Stimulated activated CD4-positive, alpha-beta T cell treated with anti-CD3 and anti-CD28 coated beads, Interleukin-15, amount 100 ng/mL, for 24 hours (primary cell): ENCODE data around the gene SEC24D.
"Not testable (repeated sequence)": the region's sequence is repeated elsewhere in the genome, so short reads cannot be mapped to it uniquely, and the experiment has no call there.

ENCODE experiments used
- DNase-seq: peaks from one replicate; pipeline ENCODE4 v3.0.0-alpha.2; 2020

The SEC24D gene

GRCh38 chr4:118835571-118836300 is at the start of gene SEC24D:
SEC24D (minus strand) TSS chr4:118836126; CDS start chr4:118833696, 2,430 bp downstream.
- peak; percentile 90 for DNase-seq

- no peak for DNase-seq
Observed at GRCh38 chr4:118884716-118885115, 48.8 kb upstream of the SEC24D start.

DNA sequence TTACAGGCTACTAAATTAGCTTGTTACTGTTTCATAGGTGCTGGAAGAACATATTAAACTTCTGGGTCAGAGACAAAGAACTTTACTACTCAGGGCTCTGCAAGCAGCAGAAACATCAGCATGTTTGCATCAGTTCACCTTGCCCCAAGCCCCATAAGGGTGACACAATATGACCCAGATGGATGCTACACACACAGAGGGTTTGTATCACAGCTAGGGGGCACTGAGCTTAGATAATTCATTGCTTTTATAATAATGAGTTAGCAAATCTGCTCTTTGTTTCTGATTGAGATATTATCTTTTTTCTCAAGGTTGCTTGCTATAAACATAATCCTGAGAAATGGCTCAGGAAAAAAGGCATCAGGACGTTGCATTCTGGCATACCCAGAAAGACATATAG is 47.9 kb upstream of the SEC24D start:
- no peak for DNase-seq

DNA sequence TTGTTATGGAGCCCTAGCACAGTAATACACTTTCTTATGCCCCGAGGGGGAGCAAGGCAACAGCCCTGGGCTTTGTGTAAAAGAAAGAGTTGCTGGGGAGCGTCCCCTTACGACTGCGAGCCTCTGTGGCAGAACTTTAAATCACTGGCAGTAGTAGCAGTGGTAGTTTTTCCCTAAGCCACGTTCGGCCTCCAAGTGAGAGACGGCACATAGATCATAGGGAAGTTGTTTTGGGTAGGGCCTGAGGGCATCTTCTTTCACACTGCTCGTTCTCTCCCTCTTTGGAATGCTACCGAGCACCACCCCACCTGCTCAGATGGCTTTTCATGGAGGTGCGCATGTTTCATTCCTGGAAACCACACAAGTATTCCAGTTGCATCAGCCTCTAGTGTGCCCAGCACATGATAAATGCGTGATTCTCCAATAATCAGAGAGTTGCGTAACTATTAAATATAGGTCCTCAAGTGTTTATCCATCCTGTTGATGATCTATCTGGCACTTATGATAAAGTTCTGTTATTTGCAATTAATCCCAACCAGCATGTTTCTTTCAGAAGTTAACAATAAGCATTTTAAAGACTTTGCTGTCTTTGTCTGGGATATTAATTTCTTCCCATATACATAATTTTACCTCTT is 45.7 kb upstream of the SEC24D start:
- DNase-seq, result no peak

- DNase-seq, result no peak
Observed at GRCh38 chr4:118879409-118879808, 43.5 kb upstream of the SEC24D start.

DNA sequence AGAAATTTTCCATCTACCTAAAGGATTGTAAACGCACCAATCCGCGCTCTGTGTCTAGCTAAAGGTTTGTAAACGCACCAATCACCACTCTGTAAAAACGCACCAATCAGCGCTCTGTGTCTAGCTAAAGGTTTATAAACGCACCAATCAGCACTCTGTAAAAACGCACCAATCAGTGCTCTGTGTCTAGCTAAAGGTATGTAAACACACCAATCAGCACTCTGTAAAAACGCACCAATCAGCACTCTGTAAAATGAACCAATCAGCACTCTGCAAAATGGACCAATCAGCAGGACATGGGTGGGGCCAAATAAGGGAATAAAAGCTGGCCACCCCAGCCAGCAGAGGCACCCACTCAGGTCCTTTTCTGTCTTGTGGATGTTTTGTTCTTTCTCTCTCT is 42.6 kb upstream of the SEC24D start:
- not testable (repeated sequence) for DNase-seq

DNA sequence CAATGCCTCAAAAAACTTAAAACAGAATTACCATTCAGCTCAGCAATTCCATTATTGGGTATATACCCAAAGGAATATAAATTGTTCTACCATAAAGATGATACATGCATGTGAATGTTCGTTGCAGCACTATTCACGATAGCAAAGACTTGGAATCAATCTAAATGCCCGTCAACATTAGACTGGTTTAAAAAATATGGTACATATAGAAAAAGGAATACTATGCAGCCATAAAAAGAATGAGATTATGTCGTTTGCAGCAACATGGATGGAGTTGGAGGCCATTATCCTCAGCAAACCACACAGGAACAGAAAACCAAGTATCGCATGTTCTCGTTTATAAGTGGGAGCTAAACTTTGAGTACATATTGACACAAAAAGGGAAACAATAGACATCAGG is 41.9 kb upstream of the SEC24D start:
- no peak for DNase-seq

GRCh38 chr4:118872181-118872580 is 36.3 kb upstream of the SEC24D start:
- DNase-seq, result no peak

- no peak for DNase-seq
Observed at GRCh38 chr4:118869808-118870342, 33.9 kb upstream of the SEC24D start.

DNA sequence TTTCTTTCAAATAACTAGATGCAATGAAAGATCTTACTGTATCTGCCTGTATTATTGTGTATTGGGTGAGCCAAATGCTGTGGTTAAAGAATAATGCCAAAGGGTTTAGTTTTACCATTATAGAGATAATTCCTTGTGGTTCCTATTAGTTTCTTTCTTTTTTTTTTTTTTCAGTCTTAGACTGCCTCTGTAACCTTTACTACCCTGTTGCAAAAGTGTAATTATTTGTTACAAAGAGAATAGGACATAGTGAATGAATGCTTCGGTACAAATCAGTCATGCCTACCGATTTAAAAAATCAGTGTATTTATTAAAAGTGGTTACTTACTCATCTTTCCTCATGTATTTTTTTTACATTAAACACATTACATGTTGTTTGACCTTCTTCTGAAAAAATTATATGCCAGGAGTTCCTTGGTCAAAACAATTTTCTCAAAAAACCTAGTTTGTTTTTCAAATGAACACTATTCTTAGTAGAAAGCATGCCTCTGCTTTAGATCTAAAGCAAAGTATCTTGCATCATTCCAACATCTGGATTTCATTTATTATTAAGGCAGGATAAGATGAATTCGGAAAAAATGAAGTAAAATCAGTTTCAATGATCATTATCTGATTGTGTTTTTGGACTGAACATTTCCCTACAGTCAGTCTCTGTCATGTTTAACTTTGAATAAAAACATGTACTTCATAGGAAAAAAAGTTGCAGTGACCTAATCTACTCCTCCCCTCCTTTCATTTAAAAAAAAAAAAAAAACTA is 31.6 kb upstream of the SEC24D start:
- DNase-seq, result no peak

DNA sequence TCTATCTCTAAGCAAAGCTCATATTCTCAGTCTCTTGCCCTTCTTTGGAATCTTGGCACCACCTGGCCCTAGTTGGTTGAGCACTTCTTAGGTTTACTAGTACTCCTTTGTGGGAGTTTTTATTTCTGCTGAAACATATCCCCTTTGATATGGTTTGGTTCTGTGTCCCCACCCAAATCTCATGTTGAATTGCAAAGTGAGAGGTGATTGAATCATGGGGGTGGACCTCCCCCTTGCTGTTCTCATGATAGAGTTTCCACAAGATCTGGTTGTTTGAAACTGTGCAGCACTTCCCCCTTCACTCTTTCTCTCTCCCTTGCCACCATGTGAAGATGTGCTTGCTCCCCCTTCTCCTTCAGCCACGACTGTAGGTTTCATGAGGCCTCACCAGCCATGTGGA is 30.5 kb upstream of the SEC24D start:
- no peak for DNase-seq

DNA sequence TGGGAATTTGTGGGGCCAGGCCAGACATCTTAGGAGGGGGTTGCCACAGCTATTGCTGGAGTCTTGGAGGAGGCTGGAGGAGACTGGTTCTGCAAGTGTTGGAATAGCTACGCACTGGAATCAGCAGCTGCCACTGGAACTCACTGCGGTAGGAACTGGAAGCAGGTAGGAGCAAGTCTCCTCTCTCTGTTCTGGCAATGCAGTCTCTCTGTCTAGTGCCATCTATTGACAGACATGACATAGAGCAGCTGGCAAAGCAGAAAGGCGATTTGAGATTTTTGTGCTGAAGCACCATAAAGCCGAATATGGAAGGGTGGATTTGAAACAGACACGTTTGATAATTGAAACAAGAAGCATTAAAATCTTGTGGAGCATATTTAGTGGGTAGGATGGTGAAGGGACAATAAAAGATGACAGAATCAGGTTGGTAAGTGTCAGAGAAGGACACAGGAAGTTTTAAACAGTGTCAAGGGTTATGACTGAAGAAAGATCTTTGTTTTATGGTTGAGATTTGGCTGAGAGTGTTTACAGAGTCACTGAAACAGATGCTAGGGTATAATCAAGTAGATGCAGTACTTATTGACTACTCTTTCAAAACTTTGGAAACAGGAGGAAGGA is 29.3 kb upstream of the SEC24D start:
- peak; percentile 12 for DNase-seq

DNA sequence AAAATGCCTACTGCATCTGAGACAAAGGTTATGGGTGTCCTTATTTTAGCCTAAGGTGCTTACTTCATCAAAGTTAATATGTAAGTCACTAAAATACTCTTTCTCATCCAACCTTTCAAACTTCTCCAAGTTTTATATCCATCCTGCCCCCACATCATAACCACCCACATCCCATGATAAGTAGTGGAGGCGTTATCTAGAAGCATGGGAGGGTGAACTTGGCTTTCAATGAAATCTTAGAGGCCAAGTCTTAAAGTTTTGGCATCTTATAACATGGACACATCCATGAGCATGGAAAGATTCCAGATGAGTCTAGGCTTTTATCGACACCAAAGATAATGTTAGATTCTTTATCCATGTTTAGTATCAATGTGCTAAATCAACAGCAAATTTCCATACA is 22.9 kb upstream of the SEC24D start:
- no peak for DNase-seq

GRCh38 chr4:118857760-118858159 is 21.8 kb upstream of the SEC24D start:
- DNase-seq, result no peak

DNA sequence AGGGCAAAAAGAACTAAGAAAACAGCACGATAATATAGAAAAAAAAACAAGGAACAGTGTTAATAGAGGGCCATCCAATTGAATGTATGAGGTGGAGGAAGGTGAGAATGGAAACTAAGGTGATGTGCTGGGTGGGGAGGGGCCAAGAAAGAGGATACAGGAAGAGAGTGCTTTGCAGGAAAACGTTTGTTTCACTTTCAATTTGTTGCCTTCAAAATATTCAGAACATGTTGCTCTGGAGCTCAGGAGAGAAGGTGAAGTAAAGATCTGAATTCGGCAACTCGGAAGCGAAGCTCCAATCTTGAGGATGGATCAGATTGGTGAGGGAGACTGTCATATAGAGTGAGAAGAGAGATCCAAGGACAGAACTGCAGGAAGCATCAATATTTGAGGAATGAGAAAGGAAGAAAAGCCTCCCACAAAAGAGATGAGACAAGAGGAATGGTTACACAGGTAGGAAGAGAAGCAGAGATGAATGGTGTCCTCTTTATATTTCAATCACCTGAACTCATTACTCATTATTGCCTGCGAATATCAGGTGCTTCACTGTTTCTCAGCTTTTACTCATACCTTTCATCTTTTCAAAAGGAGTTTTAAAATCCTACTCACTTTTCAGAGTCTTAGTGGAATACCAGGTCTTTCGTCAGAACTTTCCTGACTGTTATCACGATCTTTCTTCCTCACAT is 14.7 kb upstream of the SEC24D start:
- peak; percentile 25 for DNase-seq

- DNase-seq, result no peak
Observed at GRCh38 chr4:118849867-118850487, 14.1 kb upstream of the SEC24D start.

GRCh38 chr4:118848901-118849300 is 13.0 kb upstream of the SEC24D start:
- no peak for DNase-seq

GRCh38 chr4:118848242-118848641 is 12.3 kb upstream of the SEC24D start:
- DNase-seq, result no peak

- no peak for DNase-seq
Observed at GRCh38 chr4:118846979-118847378, 11.1 kb upstream of the SEC24D start.

GRCh38 chr4:118845552-118846050 is 9.7 kb upstream of the SEC24D start:
- DNase-seq, result no peak

DNA sequence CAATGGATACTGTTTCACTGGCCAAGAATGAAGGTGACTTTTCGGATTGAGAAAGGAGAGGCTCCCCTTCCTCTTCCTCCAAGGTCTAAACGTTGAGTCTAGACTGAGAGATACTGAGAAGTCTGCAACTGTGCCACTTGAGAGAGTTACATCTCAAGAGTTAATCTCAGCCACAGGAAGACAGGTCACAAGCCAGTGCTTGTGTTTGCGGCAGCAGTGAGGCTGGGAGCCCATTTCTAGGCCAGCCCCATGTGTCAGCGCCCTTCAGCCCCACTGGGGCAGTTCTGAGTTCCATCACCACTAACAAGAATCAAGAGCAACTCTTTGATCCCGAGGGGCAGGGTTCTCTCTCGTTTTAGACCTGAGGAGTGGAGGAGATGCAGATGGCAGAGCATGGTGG is 7.3 kb upstream of the SEC24D start:
- no peak for DNase-seq

GRCh38 chr4:118842055-118842454 is 6.1 kb upstream of the SEC24D start:
- DNase-seq, result no peak
